ENCODE measurements around the gene TFDP2. TPM values are rescaled to one million over a fixed set of nuclear protein-coding genes. Genes with fewer than 3 reads are reported as not detected.

The TFDP2 gene
- total RNA-seq, 1 experiment from 2014 or later: 55.4 TPM

DNA sequence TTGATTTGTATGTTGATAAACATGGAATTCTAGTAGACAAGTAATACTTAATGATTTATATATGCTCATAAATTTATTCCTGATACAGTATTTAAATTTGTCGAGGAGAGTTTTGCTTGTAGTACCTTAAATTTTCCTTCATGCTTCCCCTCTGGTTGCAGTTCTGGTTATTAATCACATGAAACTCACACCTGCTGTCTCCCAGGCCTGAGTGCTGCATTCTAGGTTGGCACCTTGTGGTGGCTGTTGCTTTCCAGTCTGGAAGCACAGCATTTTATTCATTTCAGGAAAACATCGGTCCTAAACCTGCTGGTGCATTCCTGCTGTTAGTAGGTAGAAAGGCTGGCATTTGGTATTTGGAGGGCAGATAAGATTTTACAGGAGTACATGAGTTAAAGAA is 228.0 kb downstream of the TFDP2 start:
- CTCF ChIA-PET: no interaction called here

More for the DNA sequence above, 228.0 kb downstream of the TFDP2 start:
- intact Hi-C loops (cut with micrococcal nuclease): no loop called here
- no peak for DNase-seq (ENCODE audit: low read depth, low spot score)
- Histone ChIP-seq H3K4me3 (replicated peaks in 1 of 2; ENCODE audit: low read depth in 1 of 2, low read length in 2 of 2) (no peak overlapping the region), H3K36me3 (ENCODE audit: control insufficient read depth in 1 of 2, insufficient read depth in 2 of 2, low read length in 2 of 2) (peaks cover 31% of the 10 kb centered on the region in 2 experiments), H3K9ac (ENCODE audit: low read length) (no peak overlapping the region), H3K27me3 (ENCODE audit: insufficient read depth, low read length) (no peaks in the 10 kb centered on the region), H3K27ac (ENCODE audit: low read depth, low read length) (no peak overlapping the region), H2AFZ (ENCODE audit: low read depth, low read length, poor library complexity, severe bottlenecking) (no peak overlapping the region), H4K20me1 (ENCODE audit: insufficient read depth) (no peaks in the 10 kb centered on the region), H3K4me2 (ENCODE audit: low read length) (no peak overlapping the region), H3K9me2 (ENCODE audit: insufficient read depth) (no peaks in the 10 kb centered on the region), H3K4me1 (ENCODE audit: control insufficient read depth in 1 of 2, insufficient read depth in 2 of 2, low read length in 2 of 2) (no peaks in the 10 kb centered on the region), H3K9me3 (ENCODE audit: control insufficient read depth in 1 of 2, insufficient read depth in 1 of 2, low read depth in 1 of 2, low read length in 2 of 2) (no peaks in the 10 kb centered on the region), H3K79me2 (ENCODE audit: insufficient read depth, low read length) (no peaks in the 10 kb centered on the region)
- BruUV-seq (replicated peaks): no TSS peak
- TF ChIP-seq ELF1 (IDR thresholded peaks at IDR 0.05; ENCODE audit: borderline replicate concordance, low read depth) (no peak), YY1 (IDR thresholded peaks at IDR 0.05; ENCODE audit: extremely low read depth, insufficient replicate concordance, low read depth, low read length) (no peak), EGR1 (IDR thresholded peaks at IDR 0.05; ENCODE audit: low read depth) (no peak), EZH2phosphoT487 (IDR thresholded peaks at IDR 0.05; ENCODE audit: borderline replicate concordance) (no peak), ZFX (IDR thresholded peaks at IDR 0.05) (no peak), POLR2A (IDR thresholded peaks at IDR 0.05; ENCODE audit: borderline replicate concordance, extremely low read depth, insufficient read depth, insufficient read length) (no peak), SIN3A (IDR thresholded peaks at IDR 0.05; ENCODE audit: low read depth) (no peak), POLR2AphosphoS5 (IDR thresholded peaks at IDR 0.05; ENCODE audit: low read depth, low read length) (no peak), CEBPB (IDR thresholded peaks at IDR 0.05; ENCODE audit: low read depth) (no peak), FOSL1 (IDR thresholded peaks at IDR 0.05; ENCODE audit: low read depth) (no peak), SP1 (IDR thresholded peaks at IDR 0.05; ENCODE audit: low read depth) (no peak), JUND (IDR thresholded peaks at IDR 0.05) (no peak), ZNF274 (IDR thresholded peaks at IDR 0.05; ENCODE audit: low read depth, low read length) (no peak), RAD21 (IDR thresholded peaks at IDR 0.05; ENCODE audit: low read depth) (no peak)
- TF ChIP-seq, protein P1, sequence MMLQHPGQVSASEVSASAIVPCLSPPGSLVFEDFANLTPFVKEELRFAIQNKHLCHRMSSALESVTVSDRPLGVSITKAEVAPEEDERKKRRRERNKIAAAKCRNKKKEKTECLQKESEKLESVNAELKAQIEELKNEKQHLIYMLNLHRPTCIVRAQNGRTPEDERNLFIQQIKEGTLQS (IDR thresholded peaks at IDR 0.05): no peak
- TF ChIP-seq, protein P2, sequence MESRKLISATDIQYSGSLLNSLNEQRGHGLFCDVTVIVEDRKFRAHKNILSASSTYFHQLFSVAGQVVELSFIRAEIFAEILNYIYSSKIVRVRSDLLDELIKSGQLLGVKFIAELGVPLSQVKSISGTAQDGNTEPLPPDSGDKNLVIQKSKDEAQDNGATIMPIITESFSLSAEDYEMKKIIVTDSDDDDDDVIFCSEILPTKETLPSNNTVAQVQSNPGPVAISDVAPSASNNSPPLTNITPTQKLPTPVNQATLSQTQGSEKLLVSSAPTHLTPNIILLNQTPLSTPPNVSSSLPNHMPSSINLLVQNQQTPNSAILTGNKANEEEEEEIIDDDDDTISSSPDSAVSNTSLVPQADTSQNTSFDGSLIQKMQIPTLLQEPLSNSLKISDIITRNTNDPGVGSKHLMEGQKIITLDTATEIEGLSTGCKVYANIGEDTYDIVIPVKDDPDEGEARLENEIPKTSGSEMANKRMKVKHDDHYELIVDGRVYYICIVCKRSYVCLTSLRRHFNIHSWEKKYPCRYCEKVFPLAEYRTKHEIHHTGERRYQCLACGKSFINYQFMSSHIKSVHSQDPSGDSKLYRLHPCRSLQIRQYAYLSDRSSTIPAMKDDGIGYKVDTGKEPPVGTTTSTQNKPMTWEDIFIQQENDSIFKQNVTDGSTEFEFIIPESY (IDR thresholded peaks at IDR 0.05; ENCODE audit: extremely low read depth, insufficient replicate concordance, low read length): no peak
- ChIA-PET POLR2A (no interaction called here), RAD21 (ENCODE audit: low non-redundant PET in 1 of 2, low total read pairs in 2 of 2, uncharacterized antibody in 2 of 2, unreplicated experiment in 2 of 2) (no interaction called here)
- no peak for ATAC-seq

Data from HCT116 (cell line).